ENCODE data around the gene HSH2D.

Gene HSH2D

DNA sequence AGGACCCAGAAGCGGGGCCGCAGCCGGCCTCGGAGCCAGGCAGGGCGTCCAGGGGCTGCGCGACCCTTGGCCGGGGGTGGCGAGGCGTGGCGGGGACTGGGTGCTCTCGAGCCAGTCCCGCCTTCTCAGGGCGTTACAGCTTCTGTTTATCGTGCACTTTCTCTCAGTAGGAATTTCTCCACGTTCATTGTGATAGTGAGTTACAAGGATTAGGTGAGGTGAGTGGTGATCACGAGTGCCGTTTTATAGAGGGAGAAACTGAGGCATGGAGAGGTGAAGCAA, 54.8 kb downstream of the HSH2D start:
- no peak for DNase-seq

DNA sequence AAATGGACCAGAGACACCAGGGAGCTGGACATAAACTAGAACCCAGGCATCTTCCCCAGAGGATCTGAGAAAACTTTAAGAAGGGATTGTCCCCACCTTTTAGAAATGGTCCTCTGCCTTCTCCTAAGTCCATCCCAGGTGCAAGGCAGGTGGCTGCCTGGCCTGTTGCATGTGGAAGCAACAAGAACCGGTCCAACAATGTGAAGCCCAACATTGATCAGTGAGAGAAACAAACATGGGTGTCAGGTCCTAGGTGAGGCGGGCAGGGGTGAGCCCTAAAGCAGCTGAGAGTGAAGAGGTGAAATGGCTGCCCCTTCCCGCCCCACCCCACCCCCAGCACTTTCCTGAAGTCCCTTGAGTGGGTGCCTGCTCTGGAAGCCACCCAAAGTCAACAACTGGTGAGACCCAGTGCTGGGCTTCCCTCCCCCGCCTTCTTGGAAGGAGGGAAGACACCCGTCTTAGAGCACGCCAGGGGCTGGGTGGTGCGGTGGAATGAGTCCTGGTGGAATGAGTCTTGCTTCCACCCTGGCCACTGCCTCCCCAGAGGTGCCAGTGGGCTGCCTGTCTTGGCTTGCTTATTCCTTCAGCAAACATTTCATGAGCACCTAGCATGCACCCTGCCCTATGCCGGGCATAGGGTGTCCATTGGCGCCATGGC, 55.9 kb downstream of the HSH2D start:
- DNase-seq: no peak

GRCh38 chr19:16200038-16201010, 56.8 kb downstream of the HSH2D start:
- no peak for DNase-seq

DNA sequence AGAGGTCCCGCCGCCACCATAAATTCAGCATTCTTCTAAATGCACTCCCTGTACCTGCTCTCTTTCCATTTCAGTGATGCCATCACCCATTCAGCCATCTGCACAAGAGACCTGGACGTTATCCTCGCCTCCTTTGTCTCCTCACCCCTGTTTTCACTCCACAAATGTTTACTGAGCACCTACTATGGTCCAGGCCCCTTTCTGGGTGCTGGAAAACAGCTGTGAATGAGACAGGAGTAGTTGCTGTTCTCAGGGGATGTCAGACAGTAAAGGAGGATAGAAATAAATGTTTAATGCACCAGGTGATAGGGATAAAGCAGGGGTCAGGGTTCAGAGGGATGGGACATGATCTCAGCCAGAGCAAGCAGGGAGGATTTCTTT, 57.5 kb downstream of the HSH2D start:
- no peak for DNase-seq

DNA sequence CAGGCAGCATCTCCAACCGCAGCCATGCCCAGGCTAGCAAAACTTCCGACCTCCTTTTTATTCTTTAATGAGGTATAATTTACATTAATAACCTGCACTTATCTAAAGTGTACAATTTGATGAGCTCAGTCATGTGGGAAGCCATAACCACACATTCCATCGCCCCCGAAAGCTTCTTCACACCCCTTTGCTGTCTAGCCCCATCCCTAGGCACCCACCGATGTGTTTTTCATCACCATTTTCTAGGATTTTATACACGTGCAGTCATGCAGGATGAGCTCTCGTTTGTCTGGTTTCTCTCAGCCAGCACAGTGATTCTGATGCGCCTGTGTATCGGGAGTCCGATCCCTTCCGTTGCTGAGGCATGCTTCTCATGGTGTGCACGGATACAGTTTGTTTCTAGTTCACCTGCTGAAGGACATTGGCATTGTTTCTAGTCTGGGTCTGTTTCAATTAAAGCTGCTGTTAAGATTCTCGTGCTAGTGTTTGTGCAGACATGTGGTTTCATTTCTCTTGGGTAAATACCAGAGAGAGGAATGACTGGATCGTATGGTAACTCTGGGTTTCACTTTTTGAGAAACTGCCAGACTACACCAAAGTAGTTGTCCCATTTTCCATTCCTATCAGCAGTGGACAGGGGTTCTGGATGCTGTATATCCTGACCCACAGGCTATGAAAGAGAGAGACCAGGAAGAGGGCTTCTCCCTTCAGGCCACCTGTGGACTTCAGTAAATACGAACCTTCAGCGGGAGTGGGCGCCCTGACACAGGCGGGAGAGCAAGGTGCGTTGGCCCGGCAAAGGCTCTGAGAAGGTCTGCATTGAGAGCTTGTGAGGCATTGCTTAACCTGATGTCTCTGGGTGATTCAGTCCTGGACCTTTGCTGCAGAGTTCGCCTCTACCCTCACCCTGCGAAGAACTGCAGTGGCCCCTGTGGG, 59.1 kb downstream of the HSH2D start:
- DNase-seq: no peak

DNA sequence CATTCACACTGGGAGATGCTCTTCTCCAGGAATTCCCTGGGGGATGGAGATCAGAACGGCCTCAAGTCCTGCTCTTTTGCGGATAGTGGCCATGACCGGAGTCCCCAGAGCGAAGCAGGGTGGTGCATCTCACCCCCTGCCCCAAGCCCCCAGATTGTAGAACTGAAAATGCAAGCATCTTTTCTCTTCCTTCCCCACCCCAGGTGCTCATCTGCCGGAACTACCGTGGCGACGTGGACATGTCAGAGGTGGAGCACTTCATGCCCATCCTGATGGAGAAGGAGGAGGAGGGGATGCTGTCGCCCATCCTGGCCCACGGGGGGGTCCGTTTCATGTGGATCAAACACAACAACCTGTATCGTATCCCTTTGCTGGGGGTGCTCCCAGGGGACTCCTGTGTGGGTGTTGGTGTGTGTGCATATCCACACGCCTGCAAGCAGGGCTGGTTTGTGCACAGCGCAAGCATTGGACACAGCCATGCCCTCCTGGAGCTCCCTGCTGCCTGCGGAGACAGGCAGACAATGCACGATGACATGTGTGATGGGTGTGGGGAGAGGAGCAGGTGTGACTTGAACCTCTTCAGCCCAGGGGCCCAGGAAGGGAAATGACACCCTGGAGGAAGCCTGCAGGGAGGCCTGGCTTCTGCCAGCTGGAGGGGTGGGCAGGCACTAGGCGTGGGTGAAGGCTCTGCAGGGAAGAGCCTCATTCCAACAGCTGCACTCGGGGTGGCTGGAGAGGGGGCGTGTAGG, 59.9 kb downstream of the HSH2D start:
- DNase-seq: no peak

- no peak for DNase-seq
Measured at GRCh38 chr19:16204005-16204294, 60.5 kb downstream of the HSH2D start.

DNA sequence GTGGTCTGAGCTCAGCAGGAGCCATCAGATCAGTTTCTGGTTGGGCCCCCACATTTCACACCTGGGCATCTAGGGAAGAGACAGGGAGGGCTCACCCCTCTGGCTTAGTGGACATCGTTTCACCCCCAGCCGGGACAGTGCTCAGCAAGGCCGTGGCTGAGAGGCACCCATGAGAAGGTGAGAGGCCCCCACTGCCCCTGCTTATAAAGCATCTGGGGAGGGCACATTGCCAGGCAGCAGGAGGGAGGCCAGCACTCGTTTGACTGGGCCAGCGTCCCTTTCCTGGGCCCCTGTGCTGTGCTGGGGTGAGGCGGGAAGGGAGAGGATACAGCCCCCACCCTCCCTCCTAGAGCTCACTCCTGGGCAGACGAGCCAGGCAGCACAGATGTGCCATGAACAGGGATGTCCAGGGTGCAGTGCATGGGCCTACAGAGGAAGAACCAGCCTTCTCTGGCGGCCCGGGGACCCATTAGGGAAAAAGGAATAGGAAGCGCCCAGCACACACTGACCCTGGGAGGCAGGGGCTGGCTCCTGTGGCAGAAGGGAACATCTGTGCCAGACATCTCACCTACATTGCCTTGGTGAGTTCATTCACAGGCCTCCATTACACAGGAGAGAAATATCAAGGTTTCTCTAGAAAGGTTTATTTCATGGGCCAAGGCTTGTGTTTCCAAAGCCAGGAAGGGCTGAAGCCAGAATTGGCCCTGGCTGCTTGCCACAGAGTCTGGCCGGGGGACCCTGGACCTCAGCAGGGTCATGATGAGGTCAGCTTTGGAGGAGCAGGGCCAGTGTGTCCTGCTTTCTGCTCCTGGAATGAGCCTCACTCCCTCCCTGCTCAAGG, 61.9 kb downstream of the HSH2D start:
- DNase-seq: no peak

GRCh38 chr19:16206046-16206605, 62.6 kb downstream of the HSH2D start:
- no peak for DNase-seq

DNA sequence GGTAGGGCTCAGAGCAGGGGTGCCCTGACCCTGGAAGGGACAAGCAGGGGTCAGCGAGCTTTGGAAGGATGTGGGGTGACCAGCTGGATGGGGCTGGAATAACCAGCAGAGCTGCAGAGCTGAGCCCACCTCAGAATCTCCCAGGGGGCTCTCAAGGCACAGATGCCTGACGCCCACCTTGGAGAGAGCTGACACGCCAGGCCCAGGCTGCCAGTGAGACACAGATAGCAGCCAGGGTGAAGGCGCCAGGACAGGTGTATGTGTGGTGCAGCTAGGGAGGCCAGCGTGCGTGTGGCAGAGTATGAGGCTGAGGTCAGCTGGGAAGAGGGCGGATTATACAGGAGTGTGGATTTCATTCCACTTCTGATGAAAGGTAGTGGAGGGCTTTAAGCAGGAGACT, 63.2 kb downstream of the HSH2D start:
- no peak for DNase-seq

DNA sequence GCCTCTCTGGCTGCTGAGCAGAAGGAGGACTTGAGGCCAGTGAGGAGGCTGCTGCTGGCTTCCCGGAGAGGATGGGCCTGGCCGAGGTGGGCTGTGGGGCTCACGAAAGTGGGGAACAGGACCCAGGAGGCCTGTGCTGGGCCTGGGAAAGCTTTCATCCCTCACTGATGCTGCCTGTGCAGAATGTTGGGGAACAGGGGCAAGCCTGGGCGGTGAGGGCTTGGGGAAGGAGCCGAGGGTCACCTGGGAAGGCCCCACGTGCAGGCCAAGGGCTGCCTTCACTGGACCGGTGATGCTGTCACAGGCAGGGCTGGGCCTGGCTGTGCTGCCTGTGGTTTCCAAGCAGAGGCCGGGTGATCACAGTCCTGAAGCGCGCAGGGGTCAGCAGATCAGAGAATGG, 63.6 kb downstream of the HSH2D start:
- no peak for DNase-seq

DNA sequence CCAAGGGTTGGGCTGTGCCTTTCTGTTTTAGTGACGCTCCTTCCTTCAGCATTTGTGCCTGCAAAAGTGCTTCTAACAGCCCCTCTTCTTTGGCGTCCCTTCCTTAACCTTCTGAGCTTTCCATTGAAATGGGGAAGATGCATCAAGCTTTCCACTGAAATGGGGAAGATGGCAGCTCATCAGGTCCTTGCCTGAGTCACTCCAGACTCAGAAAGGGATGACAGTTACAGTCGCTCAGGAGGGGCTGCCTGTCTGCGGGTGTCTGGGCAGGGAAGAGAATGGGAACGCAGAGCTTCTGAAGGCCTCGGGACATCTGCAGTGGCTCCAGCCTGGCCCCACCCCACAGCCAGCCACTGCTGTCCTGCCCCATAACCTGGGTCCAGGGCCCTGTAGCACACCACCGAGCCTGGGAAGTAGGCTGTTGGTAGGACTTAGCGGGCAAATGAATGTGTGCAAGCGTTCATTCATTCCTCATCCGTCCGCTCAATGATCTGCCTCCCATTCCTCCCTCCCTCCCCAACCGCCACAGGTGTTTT, 64.1 kb downstream of the HSH2D start:
- DNase-seq: no peak

Measured in NCI-H2029 (cell line).